HG03558 (cell line): Measurements from ENCODE around the gene COL23A1.

ENCODE experiments used
- ATAC-seq: cut with Tn5 transposase; IDR thresholded peaks from one replicate; pipeline ENCODE4 v1.9.1; 2021; ENCODE audit warnings: moderate number of reproducible peaks; ENCODE audit not compliant: unreplicated experiment; ENCODE audit errors: extremely low read depth

Gene COL23A1

GRCh38 chr5:178466342-178466741, 123.9 kb downstream of the COL23A1 start:
- no peak for ATAC-seq

DNA sequence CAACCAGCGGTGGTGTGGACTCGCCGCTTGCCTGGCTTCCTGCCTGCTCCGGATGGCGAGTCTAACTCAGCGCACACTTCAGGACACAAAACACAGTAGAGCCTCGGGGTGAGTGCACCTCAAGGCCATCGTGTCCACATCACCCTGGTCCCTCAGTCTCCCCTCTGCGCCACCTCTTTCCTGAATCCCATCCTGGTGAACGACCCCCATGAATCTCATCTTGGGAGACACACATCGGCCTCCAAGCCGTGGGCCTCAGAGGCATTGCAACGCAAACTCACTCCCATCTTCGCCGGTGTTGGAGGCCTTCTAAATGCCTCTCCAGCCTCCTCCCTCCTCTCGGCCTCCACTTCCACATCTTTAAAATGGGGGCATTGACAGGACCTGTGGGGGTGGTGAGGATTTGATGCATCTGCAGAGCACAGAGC, 124.3 kb downstream of the COL23A1 start:
- ATAC-seq = no peak

GRCh38 chr5:178465228-178465860, 124.8 kb downstream of the COL23A1 start:
- no peak for ATAC-seq

DNA sequence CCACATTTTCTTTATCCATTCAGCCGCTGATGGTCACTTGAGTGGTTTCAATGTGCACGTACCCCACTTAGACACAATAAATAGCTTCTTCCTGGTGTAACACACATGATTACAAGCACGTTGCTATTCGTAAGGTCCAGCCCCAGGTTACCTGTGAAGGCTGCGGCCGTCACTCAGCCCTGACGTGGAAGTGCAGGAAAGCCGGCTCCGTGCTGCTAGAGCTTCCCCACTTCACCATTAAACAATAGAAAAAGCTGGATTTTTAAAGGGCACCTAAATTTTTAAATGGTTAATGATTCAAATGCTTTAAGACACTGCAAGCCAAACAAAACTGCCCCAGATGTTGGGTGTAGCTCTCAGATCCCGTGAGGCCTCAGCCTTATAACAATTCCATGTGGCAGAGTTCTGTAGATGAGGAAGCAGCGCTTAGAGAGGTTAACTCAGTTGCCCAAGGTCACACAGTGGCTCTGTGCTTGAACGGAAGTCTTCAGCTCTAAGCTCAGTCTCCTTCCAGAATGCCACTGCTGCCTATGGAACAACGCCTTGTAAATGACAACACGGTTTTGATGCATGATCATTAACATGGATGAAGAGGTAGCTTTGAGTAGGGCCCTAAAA, 125.7 kb downstream of the COL23A1 start:
- no peak for ATAC-seq

- ATAC-seq = no peak
Observed at GRCh38 chr5:178463321-178464155, 126.7 kb downstream of the COL23A1 start.

- ATAC-seq = no peak
Observed at GRCh38 chr5:178462816-178463215, 127.4 kb downstream of the COL23A1 start.

GRCh38 chr5:178462076-178462475, 128.1 kb downstream of the COL23A1 start:
- no peak for ATAC-seq

DNA sequence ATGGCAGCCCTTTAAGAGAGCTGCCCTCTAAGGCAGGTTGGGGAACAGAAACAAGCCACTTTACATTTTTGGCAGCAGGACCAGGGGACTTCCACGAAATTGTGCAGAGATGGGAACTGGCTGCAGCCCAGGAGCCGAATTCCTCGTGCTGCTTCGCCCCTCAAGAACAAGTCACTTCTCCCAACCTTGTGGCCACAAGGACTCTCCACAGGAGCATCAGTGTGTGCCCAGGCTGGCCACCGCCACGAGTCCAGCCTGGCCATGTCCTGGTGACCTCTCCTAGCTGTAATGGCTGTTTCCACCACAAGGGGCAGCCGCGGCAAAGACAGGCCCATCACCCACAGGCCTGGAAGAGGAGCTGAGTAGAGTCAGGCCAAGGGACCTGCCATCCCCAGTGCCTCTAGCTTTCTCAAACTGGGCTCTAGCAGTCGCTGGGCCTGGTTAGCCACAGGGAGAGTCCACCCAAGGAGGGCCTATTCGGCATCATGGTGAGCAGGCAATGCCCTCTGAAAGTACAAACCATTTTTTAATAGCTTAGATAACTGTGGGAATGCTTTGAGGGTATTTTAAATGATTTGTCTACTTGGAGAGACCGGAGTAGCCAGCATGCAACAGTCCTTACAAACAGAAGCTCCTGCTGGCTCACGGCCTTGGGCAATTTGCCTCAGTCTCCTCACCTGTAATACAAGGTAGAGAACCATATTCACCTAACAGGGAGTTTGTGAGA, 129.0 kb downstream of the COL23A1 start:
- ATAC-seq = no peak

GRCh38 chr5:178460598-178460997, 129.6 kb downstream of the COL23A1 start:
- no peak for ATAC-seq

DNA sequence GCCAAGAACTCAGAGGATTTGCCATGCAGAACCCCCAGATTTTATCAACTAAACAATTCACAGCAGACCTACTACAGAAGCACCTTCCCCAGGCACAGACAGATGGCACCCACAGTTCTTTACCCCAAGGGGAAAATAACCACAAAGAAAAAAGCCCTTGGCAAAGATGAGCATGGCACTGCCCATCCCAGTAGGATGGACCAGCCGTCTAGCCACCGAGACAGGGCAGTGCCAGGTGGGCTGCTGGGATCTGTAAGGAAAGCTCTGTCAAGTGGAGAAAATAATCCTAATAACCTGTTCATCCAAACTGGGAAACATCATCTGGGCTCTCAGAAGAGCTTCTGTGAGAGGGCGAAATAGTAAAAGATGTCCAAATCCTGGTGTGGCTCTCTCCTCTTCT, 130.0 kb downstream of the COL23A1 start:
- ATAC-seq = no peak

DNA sequence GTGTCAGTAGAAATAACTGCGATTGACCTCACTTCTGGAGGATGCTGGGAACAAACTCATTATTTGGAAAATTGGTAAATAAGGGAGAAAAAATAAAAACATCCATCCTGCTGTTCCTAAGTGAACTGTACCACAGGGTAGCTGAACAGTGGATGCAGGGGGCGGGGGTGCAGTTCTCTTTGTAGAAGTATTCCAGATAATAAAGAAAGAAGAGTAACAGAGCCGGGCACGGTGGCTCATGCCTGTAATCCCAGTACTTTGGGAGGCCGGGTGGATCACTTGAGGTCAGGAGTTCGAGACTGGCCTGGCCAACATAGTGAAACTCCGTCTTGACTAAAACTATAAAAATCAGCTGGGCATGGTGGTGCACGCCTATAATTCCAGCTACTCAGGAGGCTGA, 132.1 kb downstream of the COL23A1 start:
- ATAC-seq = no peak

GRCh38 chr5:178457471-178457870, 132.7 kb downstream of the COL23A1 start:
- no peak for ATAC-seq

- no peak for ATAC-seq
Observed at GRCh38 chr5:178455480-178455835, 134.7 kb downstream of the COL23A1 start.

- ATAC-seq = no peak
Observed at GRCh38 chr5:178454821-178455479, 135.2 kb downstream of the COL23A1 start.

- no peak for ATAC-seq
Observed at GRCh38 chr5:178454303-178454702, 135.9 kb downstream of the COL23A1 start.

DNA sequence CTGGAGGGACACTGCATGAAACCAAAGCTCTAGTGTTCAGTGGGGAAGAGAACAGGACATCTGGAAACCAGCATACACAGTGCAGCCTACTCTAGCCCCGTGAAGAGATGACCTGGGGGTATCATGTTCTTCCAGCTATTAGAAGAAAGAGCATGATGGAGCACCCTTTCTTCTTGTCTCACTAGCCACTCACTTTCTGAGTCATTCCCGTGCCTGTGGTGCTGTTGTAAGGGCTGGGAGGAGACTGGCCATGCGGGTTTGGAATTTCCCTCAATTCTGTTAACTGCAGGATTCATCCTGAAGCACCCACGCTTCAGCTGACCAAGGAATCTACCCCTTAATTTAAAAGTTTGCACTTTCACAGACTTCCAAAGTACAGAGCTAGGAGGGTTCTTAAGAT, 137.0 kb downstream of the COL23A1 start:
- no peak for ATAC-seq

- no peak for ATAC-seq
Observed at GRCh38 chr5:178450121-178451028, 139.8 kb downstream of the COL23A1 start.

DNA sequence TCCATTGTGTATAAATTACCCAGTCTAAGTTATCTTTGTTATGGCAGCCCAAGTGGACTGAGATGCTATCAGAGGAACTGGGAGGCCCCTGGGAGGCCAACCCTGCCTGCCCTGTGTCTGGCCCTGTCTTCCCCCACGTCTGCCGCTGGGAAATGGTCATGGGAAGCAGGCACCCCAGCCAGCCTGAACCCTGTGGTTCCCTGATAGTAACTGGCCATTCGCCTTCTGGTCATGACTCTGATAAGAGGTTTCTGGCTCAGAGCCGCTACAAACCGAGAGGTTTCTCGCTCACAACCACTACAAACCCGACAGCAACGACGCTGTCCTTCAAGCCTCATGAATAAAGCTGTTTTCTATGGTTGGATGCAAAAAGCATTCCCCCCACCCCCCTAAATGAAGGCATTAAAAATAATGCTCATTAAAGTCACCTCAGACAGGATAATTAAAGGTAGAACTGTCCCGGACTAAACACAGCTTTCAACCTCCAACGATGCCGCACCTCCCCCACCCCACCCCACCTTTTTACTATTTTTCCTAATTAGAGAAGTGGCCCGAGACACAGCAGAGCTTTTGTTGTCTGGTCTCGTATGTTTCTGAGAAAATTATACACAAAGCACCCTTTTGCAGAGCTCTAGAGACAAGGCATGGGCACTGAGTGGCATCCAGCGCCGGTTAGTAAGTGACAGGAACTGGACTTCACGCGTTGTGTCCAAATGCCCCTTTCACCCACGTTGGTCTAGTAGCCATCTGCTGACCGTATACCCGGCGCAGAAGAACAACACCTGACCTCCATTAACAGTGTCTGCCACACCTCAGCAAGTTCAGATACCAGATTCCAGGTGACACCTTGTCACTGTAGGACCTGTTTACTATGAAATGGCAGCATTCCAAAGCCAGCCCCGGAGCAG, 140.8 kb downstream of the COL23A1 start:
- ATAC-seq = no peak
